ENCODE measurements around the gene MAP4K2.

GRCh38 chr11:64768300-64768694 is 34.7 kb downstream of the MAP4K2 start:
- TF ChIP-seq LEF1 (IDR thresholded peaks at IDR 0.05) (no peak), E2F4 (CRISPR knock-in tag; IDR thresholded peaks at IDR 0.05; ENCODE audit: low read depth) (no peak), POLR2AphosphoS5 (IDR thresholded peaks at IDR 0.05; ENCODE audit: control insufficient read depth, insufficient read depth, low read depth, low read length) (no peak), NRF1 (conservative IDR thresholded peaks at IDR 0.05 in 1 of 2, IDR thresholded peaks at IDR 0.05 in 1 of 2) (no peak), FOXP1 (CRISPR knock-in tag; IDR thresholded peaks at IDR 0.05) (no peak), ZNF512 (tag; IDR thresholded peaks at IDR 0.05) (no peak), HMGXB4 (CRISPR knock-in tag; IDR thresholded peaks at IDR 0.05) (no peak), ZNF184 (CRISPR knock-in tag; IDR thresholded peaks at IDR 0.05) (no peak), ZNF695 (CRISPR knock-in tag; IDR thresholded peaks at IDR 0.05) (no peak), MNT (conservative IDR thresholded peaks at IDR 0.05) (no peak), CHD2 (IDR thresholded peaks at IDR 0.05; ENCODE audit: low read depth, low read length) (no peak), GATA2 (CRISPR knock-in tag; IDR thresholded peaks at IDR 0.05) (no peak), ZBTB7A (IDR thresholded peaks at IDR 0.05; ENCODE audit: borderline replicate concordance, control insufficient read depth, low read depth, low read length) (no peak)

All from K562 (cell line).